Endodermal cell (in vitro differentiated cells): ENCODE data around the gene GGA3. TPM values are rescaled to one million over a fixed set of nuclear protein-coding genes. Genes with fewer than 3 reads are reported as not detected.
A peak's percentile ranks its signal among the peaks of the same experiment; 100 is the strongest.

Source experiments
- DNase-seq: peaks from one replicate; pipeline ENCODE4 v3.0.0-alpha.2; 2017
- H3K27ac ChIP-seq: 2 replicates; pipeline ENCODE4 v1.5.1; 2013; ENCODE audit warnings: mild to moderate bottlenecking, low read depth, low read length, moderate library complexity
- H3K27me3 ChIP-seq: 2 replicates; pipeline ENCODE4 v1.6.1; 2013; ENCODE audit warnings: mild to moderate bottlenecking, low read length, moderate library complexity; ENCODE audit not compliant: insufficient read depth, control insufficient read depth, poor library complexity, severe bottlenecking
- H3K36me3 ChIP-seq: 2 replicates; pipeline ENCODE4 v1.7.0; 2013; ENCODE audit warnings: mild to moderate bottlenecking, low read length, moderate library complexity; ENCODE audit not compliant: control insufficient read depth, insufficient read depth
- H3K4me1 ChIP-seq: one replicate; pipeline ENCODE4 v1.7.0; 2013; ENCODE audit warnings: low read length; ENCODE audit not compliant: control insufficient read depth, insufficient read depth
- H3K4me3 ChIP-seq: 2 replicates; pipeline ENCODE4 v1.5.1; 2013; ENCODE audit warnings: mild to moderate bottlenecking, low read length, moderate library complexity
- H3K9ac ChIP-seq: 2 replicates; pipeline ENCODE4 v1.6.1; 2013; ENCODE audit warnings: mild to moderate bottlenecking, low read length, moderate library complexity; ENCODE audit not compliant: poor library complexity, severe bottlenecking; ENCODE audit errors: extremely low read depth
- H3K9me3 ChIP-seq: 2 replicates; pipeline ENCODE4 v1.6.1; 2013; ENCODE audit warnings: mild to moderate bottlenecking, low read length, moderate library complexity; ENCODE audit not compliant: control insufficient read depth
- H3K27ac Mint-ChIP-seq: 2 replicates; pipeline ENCODE4 v1.8.0; 2020; ENCODE audit warnings: mixed read lengths
- H3K27me3 Mint-ChIP-seq: 2 replicates; pipeline ENCODE4 v1.8.0; 2021; ENCODE audit warnings: mild to moderate bottlenecking, mixed read lengths; ENCODE audit not compliant: insufficient read depth
- H3K36me3 Mint-ChIP-seq: 2 replicates; pipeline ENCODE4 v1.8.0; 2020; ENCODE audit warnings: low read depth, mixed read lengths
- H3K4me1 Mint-ChIP-seq: 2 replicates; pipeline ENCODE4 v1.8.0; 2020; ENCODE audit warnings: mixed read lengths
- H3K4me3 Mint-ChIP-seq: 2 replicates; pipeline ENCODE4 v1.8.0; 2020; ENCODE audit warnings: mild to moderate bottlenecking, moderate library complexity, mixed read lengths
- H3K9me3 Mint-ChIP-seq: 2 replicates; pipeline ENCODE4 v1.8.0; 2020; ENCODE audit warnings: mild to moderate bottlenecking, mixed read lengths
- WGBS, 2 experiments: methylation state at CpG; one replicate each; pipeline versions ENCODE4 v1.1.5 to v1.1.7; 2013; ENCODE audit warnings: missing lambda C conversion rate in 2 of 2, mixed read lengths in 1 of 2; ENCODE audit not compliant: insufficient coverage in 1 of 2, insufficient read length in 1 of 2; 5-methylcytosine and 5-hydroxymethylcytosine counted together
- total RNA-seq, 2 donors: library from RNA; stranded (reverse); fragmentation: NEBNext Ultra II Directional in 1 of 2; extraction: Animal tissue kit (Norgen Biotek cat#: 25700) in 1 of 2; gene quantifications; 2 replicates in 1 of 2; 3 replicates in 1 of 2; pipeline ENCODE4 v1.2.1, GENCODE V29; 2021
- TF ChIP-seq, protein P1 (sequence below): fragments of 200-600 bp; sonication (generic); conservative IDR thresholded peaks from 2 replicates; pipeline ENCODE4 v1.5.0; 2021; ENCODE audit warnings: antibody characterized with exemption, mild to moderate bottlenecking

Gene GGA3
- total RNA-seq, 2 donors from 2014 or later: 64.9 to 73.2 TPM

DNA sequence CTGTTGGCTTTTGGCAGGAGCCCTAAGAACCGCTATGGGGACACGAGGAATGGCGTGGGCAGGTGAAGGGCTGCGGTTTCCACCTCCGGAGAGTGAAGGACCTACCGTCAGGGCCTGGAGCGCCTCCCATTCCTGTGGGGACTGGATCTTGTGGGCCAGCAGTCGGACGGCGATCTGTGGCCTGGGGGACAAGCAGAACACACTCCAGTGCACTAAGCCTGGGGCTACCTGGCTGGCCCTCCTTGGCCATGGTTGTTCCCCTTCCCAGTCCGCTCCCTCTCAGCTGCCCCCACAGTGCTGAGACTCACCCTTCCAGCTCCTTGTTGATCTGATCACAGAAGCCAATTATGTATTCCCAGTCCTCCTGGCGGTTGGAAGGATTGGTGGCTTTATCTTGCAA is 15.0 kb downstream of the GGA3 start:
- Mint-ChIP-seq H3K27me3 (no peaks in the 10 kb centered on the region), H3K9me3 (no peaks in the 10 kb centered on the region), H3K4me1 (peaks cover 21% of the 10 kb centered on the region), H3K27ac (peak overlapping the region; percentile 70), H3K4me3 (no peak overlapping the region), H3K36me3 (peaks cover 53% of the 10 kb centered on the region)
- Histone ChIP-seq H3K4me1 (no peaks in the 10 kb centered on the region), H3K27ac (no peak overlapping the region), H3K9ac (no peak overlapping the region), H3K9me3 (no peaks in the 10 kb centered on the region), H3K27me3 (no peaks in the 10 kb centered on the region), H3K36me3 (peaks cover 43% of the 10 kb centered on the region), H3K4me3 (no peak overlapping the region)
- TF ChIP-seq, protein P1, sequence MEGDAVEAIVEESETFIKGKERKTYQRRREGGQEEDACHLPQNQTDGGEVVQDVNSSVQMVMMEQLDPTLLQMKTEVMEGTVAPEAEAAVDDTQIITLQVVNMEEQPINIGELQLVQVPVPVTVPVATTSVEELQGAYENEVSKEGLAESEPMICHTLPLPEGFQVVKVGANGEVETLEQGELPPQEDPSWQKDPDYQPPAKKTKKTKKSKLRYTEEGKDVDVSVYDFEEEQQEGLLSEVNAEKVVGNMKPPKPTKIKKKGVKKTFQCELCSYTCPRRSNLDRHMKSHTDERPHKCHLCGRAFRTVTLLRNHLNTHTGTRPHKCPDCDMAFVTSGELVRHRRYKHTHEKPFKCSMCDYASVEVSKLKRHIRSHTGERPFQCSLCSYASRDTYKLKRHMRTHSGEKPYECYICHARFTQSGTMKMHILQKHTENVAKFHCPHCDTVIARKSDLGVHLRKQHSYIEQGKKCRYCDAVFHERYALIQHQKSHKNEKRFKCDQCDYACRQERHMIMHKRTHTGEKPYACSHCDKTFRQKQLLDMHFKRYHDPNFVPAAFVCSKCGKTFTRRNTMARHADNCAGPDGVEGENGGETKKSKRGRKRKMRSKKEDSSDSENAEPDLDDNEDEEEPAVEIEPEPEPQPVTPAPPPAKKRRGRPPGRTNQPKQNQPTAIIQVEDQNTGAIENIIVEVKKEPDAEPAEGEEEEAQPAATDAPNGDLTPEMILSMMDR: peak; percentile 24
- no peak for DNase-seq
- 96 to 100% methylated on average over 7 to 12 of the region's 12 CpGs for WGBS, 2 experiments

DNA sequence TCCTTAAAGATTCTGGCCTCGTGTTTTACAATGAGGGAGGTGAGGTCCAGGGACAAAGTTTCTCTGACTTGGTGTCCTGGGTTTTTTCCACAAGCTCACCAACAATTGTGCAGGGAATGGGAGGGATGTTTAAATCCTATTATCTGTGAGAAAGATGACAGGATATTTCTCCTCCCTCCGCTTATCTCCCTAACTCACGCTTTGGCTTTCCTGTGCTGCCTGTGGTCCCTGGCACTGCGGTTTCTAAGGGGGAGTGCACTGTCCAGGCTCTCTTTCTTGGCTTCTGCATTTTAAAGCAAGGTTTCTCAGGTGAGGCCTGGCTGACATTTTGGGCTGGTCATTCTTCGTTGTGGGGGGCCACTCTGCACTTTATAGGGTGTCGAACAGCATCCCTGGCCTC is 16.4 kb downstream of the GGA3 start:
- Mint-ChIP-seq H3K27me3 (no peaks in the 10 kb centered on the region), H3K36me3 (peaks cover 57% of the 10 kb centered on the region), H3K9me3 (no peaks in the 10 kb centered on the region), H3K27ac (no peak overlapping the region), H3K4me3 (no peak overlapping the region), H3K4me1 (peaks cover 14% of the 10 kb centered on the region)
- no peak overlapping the region for H3K4me3 ChIP-seq
- peaks cover 50% of the 10 kb centered on the region for H3K36me3 ChIP-seq
- TF ChIP-seq, protein P1: no peak
- no peaks in the 10 kb centered on the region for H3K9me3 ChIP-seq
- no peak overlapping the region for H3K27ac ChIP-seq
- peaks cover 3% of the 10 kb centered on the region for H3K4me1 ChIP-seq
- 92 to 93% methylated on average over 6 of the region's 6 CpGs for WGBS, 2 experiments
- no peak for DNase-seq
- no peaks in the 10 kb centered on the region for H3K27me3 ChIP-seq
- H3K9ac ChIP-seq: no peak overlapping the region

GRCh38 chr17:75244133-75244866 is 17.1 kb downstream of the GGA3 start:
- Mint-ChIP-seq H3K27ac (no peak overlapping the region), H3K9me3 (no peaks in the 10 kb centered on the region), H3K4me1 (peaks cover 7% of the 10 kb centered on the region), H3K36me3 (peaks cover 57% of the 10 kb centered on the region), H3K4me3 (no peak overlapping the region), H3K27me3 (no peaks in the 10 kb centered on the region)
- H3K27me3 ChIP-seq: no peaks in the 10 kb centered on the region
- 94 to 96% methylated on average over 18 to 22 of the region's 22 CpGs for WGBS, 2 experiments
- H3K4me1 ChIP-seq: peaks cover 3% of the 10 kb centered on the region
- no peak for DNase-seq
- H3K9ac ChIP-seq: no peak overlapping the region
- no peaks in the 10 kb centered on the region for H3K9me3 ChIP-seq
- no peak overlapping the region for H3K4me3 ChIP-seq
- peaks cover 54% of the 10 kb centered on the region for H3K36me3 ChIP-seq
- TF ChIP-seq, protein P1: no peak
- no peak overlapping the region for H3K27ac ChIP-seq
